A549 (cell line): ENCODE measurements around the gene DHX16.

Source experiments
- CHD2 ChIP-seq: fragments of 150-350 bp; IDR thresholded peaks from 2 replicates; pipeline ENCODE4 v1.6.1; 2014; ENCODE audit warnings: low read length; ENCODE audit not compliant: partially characterized antibody
- CTCF ChIP-seq: fragments of >200 bp; sonication (Bioruptor Twin); formaldehyde crosslinking; IDR thresholded peaks from 3 replicates; pipeline ENCODE4 v1.5.1; 2016
- POLR2A ChIP-seq: IDR thresholded peaks from 2 replicates; pipeline ENCODE4 v1.6.1; 2012; ENCODE audit warnings: mild to moderate bottlenecking, low read length
- REST ChIP-seq: fragments of 200-600 bp; sonication (generic); IDR thresholded peaks from 2 replicates; pipeline ENCODE4 v1.6.1; 2016; ENCODE audit warnings: antibody characterized with exemption, mild to moderate bottlenecking, moderate library complexity

GRCh38 chr6:30683183-30683979 is 10.6 kb upstream of the DHX16 start:
- TF ChIP-seq CHD2 (no peak), POLR2A (no peak), REST (no peak), CTCF (no peak)
